Occipital lobe (tissue), 2 donors: Measurements from ENCODE around the gene MRTFA. TPM values are rescaled to one million over a fixed set of nuclear protein-coding genes. Genes with fewer than 3 reads are reported as not detected.

Experiments used
- DNase-seq: peaks from one replicate; lab custom pipeline; 2025; lab: John Stamatoyannopoulos, UW
- total RNA-seq: library from RNA; depleted of rRNA; stranded (reverse); fragments of >200 nt; gene quantifications from one replicate; pipeline ENCODE4 v1.2.3, GENCODE V29; 2014

The MRTFA gene
- total RNA-seq, 1 donor from 2014 or later, result 33.4 TPM

DNA sequence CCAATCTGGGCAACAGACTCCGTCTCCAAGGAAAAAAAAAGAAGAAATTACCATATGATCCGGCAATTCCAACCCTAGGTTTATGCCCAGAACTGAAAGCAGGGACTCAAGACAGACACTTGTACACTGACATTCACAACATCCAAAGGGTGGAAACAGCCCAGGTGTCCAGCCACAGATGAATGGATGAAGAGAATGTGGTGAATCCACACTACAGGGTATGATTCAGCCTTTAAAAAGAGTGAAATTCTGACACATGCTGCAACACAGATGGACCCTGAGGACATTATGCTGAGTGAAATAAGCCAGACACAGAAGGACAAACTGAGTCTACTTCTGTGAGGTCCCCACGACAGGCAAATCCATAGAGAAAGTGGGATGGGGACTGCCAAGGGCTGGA is 222.2 kb downstream of the MRTFA start:
- DNase-seq, result no peak

DNA sequence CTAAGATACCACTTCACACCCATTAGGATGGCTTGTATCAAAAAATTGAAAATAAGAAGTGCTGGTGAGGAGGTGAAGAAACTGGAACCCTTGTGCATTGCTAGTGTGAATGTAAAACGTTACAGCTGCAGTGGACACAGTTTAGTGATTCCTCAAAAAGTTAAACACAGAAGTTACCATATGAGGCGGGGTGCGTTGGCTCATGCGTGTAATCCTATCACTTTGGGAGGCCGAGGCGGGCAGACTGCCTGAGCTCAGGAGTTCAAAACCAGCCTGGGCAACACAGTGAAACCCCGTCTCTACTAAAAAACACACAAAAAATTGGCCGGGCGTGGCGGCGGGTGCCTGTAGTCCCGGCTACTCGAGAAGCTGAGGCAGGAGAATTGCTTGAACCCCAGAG is 222.6 kb downstream of the MRTFA start:
- DNase-seq, result no peak

DNA sequence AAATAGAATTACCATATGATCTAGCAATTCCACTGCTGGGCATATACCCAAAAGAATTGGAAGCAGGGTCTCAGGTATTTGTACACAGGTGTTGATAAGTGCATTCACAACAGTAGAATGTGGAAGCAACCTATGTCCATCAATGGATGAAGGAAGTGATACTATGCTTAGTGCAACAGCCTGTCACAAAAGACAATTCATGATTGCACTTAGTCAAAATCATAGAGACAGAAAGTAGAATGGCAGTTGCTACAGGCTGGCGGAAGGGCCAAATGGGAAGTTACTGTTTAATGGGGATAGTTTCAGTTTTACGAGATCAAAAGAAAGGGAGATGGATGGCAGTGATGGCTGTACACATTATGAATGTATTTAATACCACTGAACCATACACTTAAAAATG is 224.1 kb downstream of the MRTFA start:
- DNase-seq, result no peak

DNA sequence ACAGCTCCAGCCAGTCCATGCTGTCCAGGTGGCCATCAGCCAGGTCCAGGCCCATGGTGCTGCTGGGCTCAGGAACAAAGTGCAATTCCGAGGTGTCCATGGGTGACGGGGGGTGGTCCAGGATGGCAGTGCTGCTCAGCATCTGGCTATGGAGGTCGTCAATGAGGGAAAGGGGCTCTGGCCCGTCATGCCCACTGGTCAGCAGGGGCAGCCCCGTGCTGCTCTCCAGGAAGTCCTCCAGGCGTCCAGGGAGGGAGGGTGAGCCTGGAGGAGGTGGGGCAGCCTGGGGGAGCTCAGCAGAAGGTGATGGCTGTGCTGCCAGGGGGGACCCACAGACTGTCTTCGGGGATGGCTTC is 225.0 kb downstream of the MRTFA start:
- no peak for DNase-seq

DNA sequence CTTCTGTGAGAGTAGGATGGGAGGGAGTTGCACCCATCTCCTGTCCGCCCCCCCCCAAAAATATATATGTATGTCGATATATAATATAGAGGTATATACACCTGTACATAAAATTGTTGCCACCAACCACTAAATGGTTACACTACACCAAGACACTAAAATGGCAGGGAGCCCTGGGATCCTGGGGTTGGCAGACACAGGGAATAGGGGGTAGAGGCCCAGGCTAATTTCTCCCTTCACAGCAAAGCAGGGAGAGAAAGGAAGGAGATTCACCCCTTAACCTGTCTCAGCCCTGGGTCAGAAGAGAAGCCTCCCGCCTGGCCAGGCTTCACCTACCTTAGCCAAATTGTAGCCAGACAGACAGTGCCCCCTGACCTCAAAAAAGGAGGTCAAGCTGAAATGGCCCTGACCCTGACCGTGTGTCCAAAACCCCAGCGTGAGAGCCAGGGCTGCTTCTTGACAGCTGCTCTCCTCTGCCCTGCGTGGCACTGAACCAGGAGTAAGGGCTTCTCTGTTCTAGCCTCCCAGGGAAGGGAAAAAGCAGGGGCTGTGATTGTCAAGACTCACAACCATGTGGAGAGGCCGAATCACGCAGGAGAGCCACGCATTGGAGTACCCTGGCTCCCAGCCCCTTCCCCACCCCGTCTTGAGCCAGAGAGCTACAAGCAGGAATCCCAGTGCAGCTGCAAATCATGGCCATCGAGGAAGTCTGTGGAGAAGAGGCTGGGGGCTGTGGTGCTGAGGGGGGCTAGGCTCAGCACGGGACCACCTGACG is 225.6 kb downstream of the MRTFA start:
- no peak for DNase-seq

DNA sequence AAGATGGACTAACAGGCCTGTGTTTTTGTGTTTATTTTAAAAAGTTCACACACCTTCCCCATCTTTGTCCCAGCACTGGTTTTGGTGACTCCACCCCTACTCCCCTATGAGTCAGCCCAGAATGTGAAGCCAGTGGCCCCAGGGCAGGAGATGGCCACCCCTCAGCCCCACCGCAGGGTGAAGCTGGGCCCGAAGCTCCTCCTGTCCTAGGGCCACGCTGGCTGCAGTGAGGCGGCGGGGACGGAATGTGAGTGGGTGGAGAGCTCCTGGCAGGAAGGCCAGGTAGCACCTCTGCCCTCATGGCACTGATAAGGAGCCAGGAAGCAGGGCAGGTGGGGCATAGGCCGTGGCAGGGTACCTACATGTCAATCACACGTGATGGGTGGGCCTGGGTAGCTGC is 226.2 kb downstream of the MRTFA start:
- no peak for DNase-seq

DNA sequence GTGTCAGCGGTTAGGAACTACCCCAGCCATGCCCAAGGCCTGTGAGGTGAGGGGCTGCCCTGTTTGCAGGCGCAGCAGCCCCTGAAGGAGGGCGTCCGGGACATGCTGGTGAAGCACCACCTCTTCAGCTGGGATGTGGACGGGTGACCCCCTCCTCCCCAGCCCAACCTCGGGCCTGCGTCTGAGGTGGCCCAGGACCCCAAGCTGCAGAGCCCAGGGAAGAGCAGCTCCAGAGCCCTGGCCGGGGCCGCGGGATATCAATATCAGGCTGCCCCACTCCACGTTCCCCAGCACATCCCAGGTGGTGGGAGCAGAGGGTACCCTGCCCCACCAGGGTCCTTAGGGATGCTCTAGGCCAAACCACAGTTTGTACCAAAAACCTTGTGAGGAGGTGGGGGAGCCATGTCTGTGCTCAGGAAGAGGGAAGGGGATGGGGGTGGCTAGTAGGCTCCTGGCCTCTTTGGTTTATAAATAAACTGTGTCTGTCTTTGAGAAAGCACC is 226.9 kb downstream of the MRTFA start:
- DNase-seq, result no peak

DNA sequence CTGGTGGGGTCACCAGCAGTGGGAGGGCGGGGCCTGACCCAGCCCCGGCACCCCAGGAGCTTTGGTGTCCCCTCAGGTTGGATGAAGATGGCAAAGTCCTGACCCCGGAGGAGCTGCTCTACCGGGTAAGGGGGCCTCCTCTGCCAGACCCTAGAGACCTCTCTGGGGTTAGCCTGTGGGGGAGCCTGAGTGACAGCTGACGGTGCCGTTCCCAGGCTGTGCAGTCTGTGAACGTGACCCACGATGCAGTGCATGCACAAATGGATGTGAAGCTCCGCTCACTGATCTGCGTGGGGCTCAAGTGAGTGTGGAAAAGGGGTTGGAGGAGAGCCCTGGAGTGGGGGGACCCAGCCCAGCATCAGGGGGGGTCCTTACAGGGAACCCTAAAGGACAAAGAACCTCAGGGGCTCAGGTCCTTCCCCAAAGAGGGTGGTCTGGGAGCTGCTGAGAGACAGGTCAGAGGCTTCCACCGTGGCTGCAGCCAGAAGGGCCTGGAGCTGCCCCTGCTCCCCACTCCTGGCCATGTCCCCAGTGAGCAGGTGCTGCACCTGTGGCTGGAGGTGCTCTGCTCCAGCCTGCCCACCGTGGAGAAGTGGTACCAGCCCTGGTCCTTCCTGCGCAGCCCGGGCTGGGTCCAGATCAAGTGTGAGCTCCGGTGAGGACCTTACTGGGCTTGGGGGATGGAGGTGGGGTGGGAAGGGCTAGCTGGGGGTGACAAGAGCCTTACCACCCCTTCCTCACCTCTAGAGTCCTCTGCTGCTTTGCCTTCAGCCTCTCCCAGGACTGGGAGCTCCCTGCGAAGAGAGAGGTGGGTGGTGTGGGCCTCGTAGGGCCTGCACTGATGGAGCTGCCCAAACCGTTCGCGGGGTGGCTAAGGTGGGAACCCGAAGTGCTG is 227.6 kb downstream of the MRTFA start:
- DNase-seq, result no peak

DNA sequence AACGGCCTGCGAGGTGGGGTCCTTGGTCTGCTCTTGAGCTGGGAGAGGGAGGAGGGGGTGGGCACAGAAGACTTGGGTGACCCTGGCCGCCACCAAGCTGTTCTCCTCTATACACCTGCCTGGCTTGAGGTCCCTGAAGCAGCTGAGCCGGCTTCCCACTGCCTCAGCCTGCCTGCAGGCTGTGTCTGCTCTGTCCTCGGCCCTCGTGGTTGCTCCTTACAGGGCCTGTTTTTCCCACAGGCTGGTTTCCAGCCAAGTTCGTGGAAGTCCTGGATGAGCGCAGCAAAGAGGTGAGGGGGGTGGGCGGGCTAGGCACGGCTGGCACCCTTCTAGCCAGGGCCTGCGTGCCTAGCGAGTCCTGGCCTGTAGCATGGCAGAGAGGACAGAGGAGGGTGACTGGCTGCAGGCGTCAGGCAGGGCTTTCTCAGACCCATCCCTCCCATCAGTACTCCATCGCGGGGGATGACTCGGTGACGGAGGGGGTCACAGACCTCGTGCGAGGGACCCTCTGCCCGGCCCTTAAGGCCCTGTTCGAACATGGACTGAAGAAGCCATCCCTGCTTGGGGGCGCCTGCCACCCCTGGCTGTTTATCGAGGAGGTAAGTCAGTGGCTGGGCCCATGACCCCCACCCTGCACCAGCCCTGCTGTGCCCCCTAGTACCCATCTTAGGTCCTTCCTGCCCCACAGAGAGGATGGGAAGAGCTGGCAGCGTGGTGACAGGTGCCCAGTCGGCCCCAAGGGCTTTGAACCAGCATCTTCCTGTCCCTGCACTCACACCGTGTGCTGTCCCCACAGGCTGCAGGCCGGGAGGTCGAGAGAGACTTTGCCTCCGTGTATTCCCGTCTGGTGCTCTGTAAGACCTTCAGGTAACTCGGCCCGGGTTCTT is 228.4 kb downstream of the MRTFA start:
- DNase-seq, result no peak

DNA sequence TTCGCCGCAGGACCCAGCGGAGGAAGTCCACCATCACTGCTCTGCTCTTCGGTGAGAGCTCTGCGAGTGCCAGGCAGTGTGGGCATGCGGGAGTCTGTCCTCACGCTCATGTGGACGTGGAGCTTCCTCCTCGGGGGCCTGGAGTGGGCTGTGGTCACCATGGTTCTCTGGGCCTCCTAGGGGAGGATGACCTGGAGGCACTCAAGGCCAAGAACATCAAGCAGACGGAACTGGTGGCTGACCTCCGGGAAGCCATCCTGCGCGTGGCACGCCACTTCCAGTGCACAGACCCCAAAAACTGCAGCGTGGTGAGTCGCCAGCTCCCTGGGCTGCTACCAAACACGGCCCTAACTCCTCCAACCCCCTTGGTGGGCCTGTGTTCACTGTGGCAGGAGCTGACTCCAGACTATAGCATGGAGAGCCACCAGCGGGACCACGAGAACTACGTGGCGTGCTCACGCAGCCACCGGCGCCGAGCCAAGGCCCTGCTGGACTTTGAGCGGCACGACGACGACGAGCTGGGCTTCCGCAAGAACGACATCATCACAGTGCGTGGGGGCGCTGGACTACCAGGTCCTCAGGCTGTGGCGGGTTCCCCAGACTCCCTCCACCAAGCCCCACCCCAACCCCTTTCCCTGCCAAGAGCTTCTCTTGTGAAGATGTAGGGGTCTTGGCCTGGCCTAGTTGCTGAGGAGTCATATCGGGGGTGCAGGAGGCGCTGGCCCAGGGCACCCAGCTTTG is 229.3 kb downstream of the MRTFA start:
- DNase-seq, result no peak

DNA sequence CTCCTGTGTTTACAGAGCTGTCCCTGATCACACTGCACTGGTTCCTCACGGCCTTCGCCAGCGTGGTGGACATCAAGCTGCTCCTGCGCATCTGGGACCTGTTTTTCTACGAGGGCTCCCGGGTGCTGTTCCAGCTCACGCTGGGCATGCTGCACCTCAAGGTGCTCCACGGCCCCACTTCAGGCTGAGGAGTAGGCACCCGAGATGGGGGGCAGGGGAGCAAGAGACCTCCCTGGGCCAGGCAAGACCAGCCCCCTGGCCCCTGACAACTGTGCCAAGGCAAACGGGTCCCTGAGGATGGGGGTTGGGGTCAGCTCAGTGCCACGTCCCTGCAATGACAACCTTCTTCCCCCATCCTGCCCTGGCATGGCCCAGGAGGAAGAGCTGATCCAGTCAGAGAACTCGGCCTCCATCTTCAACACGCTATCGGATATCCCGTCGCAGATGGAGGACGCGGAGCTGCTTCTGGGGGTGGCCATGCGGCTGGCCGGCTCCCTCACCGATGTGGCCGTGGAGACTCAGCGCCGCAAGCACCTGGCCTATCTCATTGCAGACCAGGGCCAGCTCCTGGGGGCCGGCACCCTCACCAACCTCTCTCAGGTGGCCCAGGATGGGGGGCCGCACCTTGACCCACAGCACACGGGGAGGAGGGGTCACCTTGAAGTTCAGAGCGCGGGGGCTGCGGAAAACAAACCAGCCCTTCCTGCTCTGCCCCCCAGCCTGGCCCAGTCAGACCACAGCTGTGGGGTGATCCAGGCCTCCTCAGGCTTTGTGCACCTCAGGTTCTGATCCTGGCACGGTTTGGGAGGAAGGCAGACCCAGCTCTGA is 230.2 kb downstream of the MRTFA start:
- DNase-seq, result no peak

DNA sequence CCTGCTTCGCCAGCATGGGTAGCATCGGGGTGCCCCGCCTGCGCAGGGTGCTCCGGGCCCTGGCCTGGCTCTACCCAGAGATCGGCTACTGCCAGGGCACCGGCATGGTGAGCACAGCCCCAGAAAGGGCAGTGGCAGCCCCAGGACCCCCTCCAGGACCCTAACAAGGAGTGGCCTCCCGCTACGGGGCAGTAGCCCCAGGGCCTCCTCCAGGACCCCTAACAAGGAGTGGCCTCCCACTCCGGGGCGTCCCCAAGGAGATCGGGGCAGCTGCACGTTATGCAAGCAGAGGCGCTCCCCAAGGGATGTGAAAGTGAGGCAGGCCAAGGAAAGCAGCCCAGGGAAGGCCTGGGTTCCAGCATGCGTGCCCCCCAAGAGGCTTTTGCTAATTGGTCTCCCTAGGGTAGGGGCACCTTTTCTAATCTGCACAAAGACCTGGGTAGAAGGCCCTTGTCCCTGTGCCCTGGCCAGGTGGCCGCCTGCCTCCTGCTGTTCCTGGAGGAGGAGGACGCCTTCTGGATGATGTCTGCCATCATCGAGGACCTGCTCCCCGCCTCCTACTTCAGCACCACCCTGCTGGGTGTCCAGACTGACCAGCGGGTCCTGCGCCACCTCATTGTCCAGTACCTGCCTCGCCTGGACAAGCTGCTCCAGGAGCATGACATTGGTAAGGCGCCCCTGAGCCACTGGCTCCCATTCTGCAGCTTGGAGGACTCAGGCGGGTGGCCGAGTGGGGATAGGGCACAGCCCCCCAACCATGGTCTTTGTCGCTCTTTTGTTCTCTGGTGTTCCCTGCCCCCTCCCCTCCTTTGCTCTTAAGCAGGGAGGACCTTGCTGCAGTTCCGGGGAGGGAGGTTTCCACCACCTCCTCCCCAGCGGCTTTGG is 231.1 kb downstream of the MRTFA start:
- no peak for DNase-seq

DNA sequence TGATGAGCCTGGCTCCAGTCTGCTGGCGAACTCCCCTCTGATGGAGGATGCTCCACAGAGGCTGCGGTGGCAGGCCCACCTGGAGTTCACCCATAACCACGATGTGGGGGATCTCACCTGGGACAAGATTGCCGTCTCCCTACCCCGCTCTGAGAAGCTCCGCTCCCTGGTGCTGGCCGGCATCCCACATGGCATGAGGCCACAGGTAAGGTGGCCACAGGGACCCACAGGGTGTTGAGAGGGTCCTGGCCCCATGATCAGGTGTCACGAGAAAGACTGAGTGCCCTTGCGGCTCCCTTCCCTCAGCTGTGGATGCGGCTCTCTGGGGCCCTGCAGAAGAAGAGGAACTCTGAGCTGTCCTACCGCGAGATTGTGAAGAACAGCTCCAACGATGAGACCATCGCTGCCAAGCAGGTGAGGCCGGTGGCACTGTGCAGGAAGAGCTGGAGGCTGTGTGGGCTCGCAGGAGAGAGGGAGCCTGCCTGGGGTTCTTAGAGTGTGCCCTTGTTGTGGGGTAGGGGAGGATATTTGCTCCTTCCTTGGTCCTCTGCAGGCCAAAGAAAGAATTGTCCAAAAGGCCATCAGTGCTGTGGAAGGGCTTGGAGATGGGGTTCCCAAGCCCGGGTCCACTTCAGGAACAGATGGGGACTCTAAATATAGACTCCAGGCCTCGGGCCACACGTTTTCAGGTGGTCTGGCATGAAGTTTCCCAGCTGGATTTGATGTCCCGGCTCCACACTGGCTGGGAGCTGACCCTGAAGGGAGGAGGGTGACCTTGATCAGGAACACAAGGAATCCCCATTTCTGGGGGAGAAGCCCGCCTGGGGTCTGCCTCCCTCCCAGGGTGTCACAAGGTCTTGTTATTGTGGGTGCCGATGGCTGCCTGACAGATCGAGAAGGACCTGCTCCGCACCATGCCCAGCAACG is 232.0 kb downstream of the MRTFA start:
- no peak for DNase-seq

DNA sequence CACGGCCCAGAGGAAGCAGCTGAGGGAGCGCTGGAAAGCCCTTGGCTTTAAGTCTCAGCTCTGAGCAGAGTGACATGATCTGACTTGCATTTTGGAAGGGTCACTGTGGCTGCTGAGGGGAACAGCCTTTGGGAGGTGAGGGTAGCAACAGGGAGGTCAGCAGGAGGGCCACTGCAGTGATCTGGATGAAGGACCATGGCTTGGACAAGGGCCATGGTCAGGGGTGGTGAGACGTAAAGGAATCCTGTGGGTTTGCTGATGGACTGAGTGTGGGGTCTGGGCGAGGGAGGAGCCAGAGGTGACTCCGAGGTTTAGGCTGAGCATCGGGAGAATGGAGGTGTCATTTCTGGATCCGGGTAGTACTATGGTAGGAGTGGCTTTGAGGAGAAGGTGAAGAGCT is 232.9 kb downstream of the MRTFA start:
- DNase-seq, result no peak

DNA sequence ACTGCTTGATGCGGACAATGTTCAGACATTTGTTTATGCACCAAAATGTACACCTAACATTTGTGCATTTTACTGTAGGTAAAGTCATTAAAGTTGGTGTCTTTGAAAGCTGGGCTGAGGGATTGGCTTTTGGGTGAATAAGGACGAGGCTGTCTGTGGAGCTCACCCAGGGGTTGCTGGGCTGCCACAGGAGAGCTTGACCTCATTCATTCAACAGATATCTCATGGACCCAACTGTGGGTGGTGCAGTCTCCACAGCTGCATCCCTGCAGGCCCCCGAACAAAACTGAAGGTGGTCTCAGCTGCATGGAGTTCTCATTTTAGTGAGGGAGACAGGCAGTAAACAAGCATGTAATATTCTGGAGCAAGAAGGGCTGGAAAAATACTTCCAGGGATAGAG is 233.4 kb downstream of the MRTFA start:
- DNase-seq, result no peak

DNA sequence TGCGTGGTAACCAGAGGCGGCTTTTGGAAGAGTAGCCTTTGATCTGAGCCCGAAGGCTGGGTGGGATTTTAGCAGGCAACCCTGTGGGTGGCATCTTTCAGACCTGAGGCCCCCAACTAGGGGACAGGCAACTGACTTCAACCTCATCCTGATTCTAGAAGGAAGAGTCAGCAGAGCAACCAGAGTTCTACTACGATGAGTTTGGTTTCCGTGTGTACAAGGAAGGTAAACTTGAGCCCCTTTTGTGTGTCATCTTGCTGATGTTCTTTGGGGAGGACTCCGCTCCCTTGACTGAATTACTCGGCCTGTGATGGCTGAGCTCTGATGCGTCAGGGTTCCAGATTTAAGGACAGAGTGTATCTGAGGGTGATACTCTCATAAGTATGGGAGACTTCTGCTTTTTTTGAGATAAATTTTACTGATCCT is 234.5 kb downstream of the MRTFA start:
- no peak for DNase-seq

DNA sequence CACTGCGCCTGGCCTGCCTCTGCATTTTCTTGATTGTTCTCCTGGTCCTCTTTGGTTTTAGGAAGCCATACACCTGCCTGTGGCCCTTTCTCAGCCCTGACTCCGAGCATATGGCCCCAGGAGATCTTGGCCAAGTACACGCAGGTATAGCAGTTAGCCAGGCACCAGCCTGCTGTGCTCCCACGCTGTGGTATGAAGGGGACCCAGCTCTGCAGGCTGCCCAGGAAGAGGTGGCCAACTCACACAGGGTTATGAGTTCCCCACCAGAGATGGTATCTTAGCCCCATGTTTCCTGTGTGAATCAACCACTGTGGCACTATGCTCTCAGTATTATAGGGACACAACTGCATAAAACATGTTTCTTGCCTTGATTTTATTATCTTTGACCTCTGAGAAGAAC is 235.0 kb downstream of the MRTFA start:
- DNase-seq, result no peak

DNA sequence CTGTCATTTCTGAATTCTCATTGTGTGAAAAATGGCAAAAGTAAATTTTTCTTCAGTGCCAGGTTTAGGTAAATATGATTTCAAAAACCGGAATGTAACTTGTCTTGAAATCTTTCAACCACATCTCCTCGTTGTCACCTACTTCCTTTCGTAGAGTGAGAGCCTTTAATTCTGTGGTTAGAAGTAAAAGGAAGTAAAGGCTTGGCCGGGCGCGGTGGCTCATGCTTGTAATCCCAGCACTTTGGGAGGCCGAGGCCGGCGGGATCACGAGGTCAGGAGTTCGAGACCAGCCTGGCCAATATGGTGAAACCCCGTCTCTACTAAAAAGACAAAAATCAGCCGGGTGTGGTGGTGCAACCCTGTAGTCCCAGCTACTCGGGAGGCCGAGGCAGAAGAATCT is 236.4 kb downstream of the MRTFA start:
- DNase-seq, result no peak
